GM11168 (cell line): ENCODE measurements around the gene XXYLT1.

ENCODE experiments used
- in situ Hi-C: fragments of 300-500 bp; cut with MboI; formaldehyde crosslinking; loops from one replicate; pipeline ENCODE4 v1.12.0; 2022; ENCODE audit warnings: low sequenced_read_pairs; ENCODE audit not compliant: unreplicated experiment

XXYLT1 gene

GRCh38 chr3:195142519-195142918 is 128.4 kb downstream of the XXYLT1 start:
- in situ Hi-C loops: loop anchor here (25.0 kb wide), 1 partner anchor 395 kb away; the partner anchor contains the start of gene PPP1R2

DNA sequence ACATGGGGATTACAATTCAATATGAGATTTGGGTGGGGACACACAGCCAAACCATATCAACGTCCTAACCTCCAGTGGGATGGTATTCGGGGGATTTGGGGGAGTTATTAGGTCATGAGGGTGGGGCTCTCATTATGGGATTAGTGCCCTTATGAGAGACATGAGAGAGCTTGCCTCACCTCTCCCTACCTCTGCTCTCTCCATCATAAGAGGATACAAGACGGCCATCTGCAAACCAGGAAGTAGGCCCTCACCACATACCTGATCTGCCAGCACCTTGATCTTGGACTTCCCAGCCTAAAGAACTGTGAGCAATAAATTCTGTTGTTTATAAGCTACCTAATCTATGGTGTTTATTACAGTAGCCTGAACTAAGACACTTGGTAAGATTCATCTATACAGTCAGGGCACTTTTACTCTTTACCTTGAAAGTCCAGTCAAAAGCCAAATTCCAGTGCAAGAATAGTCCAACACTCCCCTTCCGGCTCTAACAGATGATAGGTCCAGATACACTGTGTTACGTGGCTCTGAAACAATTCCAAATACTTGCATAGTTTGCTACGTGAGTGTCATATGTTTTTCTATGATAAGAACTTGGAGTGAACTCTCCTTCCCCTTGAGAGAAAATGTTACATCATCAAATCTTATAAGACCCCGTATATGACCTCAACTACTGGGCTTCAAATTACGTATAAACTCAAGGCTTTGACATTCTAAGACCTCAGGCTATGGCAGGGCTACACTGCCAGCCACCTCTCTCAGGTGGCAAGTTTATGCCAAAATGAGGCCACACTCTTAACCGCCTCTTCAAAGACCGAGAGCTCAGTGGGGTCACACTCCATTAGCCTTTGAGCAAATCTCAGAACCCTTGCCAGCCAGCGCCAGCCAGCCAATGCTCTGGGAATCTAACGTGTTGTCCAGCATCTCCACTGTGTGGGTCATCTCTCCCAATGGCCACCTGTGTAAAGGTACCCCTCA is 129.9 kb downstream of the XXYLT1 start:
- in situ Hi-C loops: loop anchor here (25.0 kb wide), 1 partner anchor 396 kb away; the partner anchor contains the start of gene PPP1R2

GRCh38 chr3:195140410-195140809 is 130.5 kb downstream of the XXYLT1 start:
- in situ Hi-C loops: loop anchor here (25.0 kb wide), 1 partner anchor 397 kb away; the partner anchor contains the start of gene PPP1R2

- in situ Hi-C loops: loop anchor here (25.0 kb wide), 1 partner anchor 397 kb away; the partner anchor contains the start of gene PPP1R2
Observed at GRCh38 chr3:195139876-195140240, 131.1 kb downstream of the XXYLT1 start.

- in situ Hi-C loops: loop anchor here (25.0 kb wide), 1 partner anchor 398 kb away; the partner anchor contains the start of gene PPP1R2
Observed at GRCh38 chr3:195139091-195139875, 131.7 kb downstream of the XXYLT1 start.

- in situ Hi-C loops: loop anchor here (25.0 kb wide), 1 partner anchor 399 kb away; the partner anchor contains the start of gene PPP1R2
Observed at GRCh38 chr3:195137638-195138588, 133.0 kb downstream of the XXYLT1 start.

- in situ Hi-C loops: loop anchor here (25.0 kb wide), 1 partner anchor 401 kb away; the partner anchor contains the start of gene PPP1R2
Observed at GRCh38 chr3:195135917-195136316, 135.0 kb downstream of the XXYLT1 start.

DNA sequence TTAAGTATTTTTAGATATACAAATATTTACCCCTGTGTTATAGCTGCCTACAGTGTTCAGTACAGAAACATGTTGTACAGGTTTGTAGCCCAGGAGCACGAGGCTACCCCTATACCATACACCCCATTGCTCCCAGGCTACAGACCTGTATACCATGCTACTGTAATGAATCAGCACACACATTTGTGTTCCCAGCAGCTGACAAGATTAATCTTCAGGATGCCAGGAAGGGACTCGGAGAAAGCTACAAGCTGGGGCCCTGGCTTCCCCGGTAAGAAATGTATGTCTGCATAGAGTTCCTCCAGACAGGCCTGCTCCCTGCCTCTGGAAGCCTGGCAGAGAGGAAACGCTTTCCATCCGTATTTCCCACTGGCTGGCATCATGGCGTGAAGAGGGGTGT is 136.5 kb downstream of the XXYLT1 start:
- in situ Hi-C loops: loop anchor here (25.0 kb wide), 1 partner anchor 403 kb away; the partner anchor contains the start of gene PPP1R2

GRCh38 chr3:195133462-195133861 is 137.5 kb downstream of the XXYLT1 start:
- in situ Hi-C loops: loop anchor here (25.0 kb wide), 1 partner anchor 404 kb away; the partner anchor contains the start of gene PPP1R2

- in situ Hi-C loops: loop anchor here (25.0 kb wide), 1 partner anchor 404 kb away; the partner anchor contains the start of gene PPP1R2
Observed at GRCh38 chr3:195133013-195133412, 137.9 kb downstream of the XXYLT1 start.

DNA sequence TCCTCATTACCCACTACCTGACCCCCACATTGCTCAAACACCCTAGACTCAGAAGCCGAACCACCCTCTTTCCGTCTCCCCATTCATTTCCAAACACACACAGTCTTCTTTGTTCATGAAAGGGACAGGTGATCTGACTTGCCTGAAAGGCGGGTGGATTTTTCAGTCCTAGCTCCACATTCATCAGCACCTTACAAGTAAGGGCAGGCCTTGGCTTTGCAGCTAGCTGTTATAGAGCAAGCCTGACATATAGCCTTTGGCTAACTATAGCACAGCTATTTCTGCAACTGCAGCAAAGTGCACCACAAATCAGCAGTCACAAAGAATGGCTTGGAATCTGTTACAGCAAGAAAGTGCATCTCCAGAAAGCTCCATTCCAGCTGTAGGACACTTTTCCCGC is 139.8 kb downstream of the XXYLT1 start:
- in situ Hi-C loops: loop anchor here (25.0 kb wide), 1 partner anchor 406 kb away; the partner anchor contains the start of gene PPP1R2

DNA sequence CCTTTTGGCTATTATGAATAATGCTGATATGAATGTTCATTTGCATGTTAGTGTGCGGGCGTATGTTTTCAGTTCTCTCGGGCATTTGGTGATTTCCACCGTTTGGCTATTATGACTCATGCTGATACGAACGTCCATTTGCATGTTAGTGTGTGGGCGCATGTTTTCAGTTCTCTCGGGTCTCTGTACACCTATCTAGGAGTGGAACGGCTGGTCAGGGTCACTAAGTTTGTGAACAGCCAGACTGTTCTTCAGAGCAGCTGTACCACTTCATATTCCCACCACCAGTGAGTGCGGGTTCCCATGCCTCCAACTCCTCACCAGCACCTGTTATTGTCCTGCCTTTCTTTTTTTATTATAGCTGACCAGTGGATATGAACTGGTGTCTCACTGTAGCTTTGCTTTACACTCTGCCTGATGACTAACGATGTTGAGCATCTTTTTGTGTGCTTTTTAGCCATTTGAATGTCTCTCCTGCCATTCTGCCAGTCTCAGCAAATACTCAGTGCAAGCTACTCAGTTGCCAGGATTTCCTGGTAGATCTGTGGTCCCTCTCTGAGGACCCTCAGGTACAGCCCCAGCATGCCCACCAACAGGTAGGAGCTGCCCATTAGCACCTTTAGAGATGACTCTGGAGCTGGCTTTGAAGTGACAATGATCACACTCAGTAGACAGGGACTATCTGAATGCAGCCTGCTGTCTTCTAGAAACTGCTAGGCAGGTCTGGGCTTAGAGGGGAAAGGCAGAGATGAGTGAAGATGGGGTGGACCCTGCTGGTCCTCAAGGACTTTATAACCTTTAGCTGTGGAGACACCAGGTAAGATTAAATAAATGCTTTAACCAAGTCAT is 141.1 kb downstream of the XXYLT1 start:
- in situ Hi-C loops: loop anchor here (25.0 kb wide), 1 partner anchor 407 kb away; the partner anchor contains the start of gene PPP1R2

DNA sequence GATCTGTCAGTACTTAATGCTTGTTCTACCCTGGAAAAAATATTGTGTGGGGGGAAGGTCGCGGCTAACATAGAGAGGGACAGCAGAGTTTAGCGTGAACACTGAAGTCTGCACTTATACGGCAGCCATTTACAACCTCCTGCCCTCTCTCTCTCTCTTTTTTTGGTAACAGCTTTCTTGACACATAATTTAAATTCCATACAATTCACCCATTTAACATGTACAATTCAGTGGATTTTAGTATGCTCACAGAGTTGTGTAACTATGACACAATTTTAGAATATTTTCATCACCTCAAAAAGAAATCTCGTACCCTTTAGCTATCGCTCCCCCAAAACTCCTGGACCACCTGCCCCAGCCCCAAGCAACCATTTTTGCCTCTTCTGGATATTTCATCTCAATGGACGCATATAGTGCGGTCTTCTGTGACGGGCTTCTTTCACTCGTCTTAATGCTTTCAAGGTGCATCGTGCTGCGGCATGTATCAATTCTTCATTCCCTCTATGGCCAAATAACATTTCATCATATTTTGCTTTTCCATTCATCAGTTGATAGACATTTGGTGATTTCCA is 141.8 kb downstream of the XXYLT1 start:
- in situ Hi-C loops: loop anchor here (25.0 kb wide), 1 partner anchor 408 kb away; the partner anchor contains the start of gene PPP1R2

DNA sequence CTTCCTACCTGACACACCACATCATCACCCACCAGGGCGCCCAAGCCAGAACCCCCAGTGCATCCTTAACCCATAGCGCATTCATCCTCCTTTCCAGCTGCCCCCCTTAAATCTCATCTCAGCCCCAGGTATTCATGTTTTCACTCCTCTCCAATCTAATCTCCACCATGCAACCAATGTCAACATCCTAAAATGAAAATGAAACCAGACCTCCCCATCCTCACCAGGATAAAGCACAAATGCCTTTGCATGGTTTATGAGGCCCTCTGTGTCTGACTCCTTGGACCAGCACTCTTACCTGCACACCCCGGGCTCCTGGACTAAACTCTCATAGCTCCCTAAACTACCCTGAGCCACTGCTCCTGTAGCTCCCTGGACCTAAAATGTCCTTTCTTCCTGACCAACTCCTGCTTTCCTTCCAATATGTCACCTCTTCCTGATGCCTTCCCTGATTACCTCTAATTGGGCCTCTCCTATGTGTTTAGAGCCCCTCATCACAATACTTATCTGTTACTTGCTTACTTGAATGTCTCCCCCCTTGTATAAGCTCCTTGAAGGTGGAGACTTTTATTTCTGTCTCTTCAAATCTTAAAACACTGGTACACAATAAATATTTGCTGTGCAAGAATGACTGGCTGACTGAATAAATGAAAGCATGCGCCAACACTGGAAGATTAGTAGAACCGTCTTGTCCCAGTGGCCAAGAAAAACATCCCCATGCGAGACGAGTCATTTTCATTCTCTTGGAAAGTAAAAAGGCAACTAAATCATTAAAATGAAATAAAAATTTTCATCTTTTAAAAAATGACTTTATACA is 142.5 kb downstream of the XXYLT1 start:
- in situ Hi-C loops: loop anchor here (25.0 kb wide), 1 partner anchor 409 kb away; the partner anchor contains the start of gene PPP1R2

DNA sequence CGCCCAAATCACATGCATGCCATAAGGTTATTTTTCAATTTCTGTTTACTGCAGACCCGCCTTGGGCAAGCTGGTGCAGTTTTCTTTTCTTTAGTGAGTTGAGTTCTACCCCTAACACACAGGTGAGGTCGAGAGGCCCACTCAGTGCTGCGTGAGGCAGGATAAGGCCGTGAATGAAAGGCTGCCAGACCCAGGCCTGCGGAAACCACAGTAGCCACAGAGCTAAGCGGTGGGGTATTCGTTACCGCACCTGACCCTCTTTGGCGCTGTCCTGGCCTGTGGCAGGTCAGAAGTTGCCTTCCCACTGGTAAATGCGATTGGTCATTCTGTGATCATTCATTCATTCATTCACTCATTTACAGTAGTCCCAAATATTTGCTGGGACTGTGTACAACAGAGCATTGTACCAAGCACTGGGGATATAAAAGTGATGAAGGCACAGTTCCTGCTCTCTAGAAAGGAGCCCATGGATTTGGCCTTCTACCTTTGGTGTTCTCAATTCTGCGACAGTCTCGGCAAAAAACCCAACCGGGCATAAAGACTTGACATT is 144.8 kb downstream of the XXYLT1 start:
- in situ Hi-C loops: loop anchor here (25.0 kb wide), 1 partner anchor 411 kb away; the partner anchor contains the start of gene PPP1R2

DNA sequence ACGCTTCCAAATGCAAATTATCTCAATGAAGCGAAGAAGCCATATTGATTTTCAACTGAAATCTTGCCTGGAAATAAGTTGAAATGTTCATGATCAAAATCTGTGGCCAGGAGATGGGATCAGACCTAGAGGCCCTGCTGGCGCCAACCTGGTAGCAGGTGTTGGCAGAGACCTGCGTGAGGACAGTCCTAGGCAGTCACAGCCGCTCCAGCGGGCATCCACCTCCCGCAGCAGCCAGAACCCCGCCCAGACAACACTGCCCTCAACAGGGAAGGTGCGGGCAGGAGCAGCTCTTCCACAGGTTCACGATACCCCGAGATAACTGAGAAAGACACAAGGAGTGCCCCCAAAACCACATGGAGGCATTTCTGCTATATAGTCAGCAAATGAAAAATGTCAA is 145.3 kb downstream of the XXYLT1 start:
- in situ Hi-C loops: loop anchor here (25.0 kb wide), 1 partner anchor 412 kb away; the partner anchor contains the start of gene PPP1R2
